ENCODE data around the gene IKZF5.

The IKZF5 gene

DNA sequence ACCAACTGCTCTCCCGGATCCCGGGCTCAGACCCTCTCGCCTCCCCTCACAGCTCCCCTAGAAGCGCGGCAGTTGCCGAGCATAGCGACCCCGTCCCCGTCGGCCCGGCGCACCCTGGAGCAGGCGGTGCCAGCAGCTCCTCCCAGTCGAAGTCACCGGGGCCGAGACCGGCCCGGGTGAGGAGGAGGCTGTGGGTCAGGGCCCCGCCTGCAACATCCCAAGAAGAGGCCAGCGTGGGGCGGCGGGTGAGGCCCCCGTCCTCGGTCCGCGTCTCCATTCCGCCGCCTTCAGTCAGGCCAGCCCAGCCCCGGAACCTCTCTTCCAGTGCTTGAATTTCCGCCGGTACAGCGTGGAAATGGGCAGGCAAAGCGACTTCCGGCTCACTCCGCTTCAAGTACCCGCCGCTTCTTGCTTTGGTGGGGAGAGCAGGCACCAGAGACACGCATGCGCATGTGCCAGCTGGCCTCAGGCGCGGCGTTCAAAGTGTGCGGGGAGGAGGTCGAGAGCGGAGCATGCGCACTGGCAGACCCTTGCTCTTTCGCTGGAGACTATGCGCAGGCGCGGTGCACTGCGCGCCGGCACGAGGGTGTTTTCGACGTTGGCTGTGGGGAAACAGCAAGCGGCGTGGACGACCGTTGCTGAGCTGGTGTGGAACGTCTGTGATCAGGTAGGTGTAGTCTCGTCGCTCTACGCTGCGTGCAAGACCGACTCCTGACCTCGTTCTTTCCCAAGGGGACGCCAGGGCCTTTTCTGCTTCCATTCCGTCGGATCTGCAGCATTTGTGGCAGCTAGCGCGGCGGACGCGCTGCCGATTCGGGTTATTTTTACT, 54.5 kb downstream of the IKZF5 start, which contains the start of gene C10orf88:
C10orf88 (minus strand) TSS at position 326 of the 829 bp plus-strand sequence; CDS start at position 277, 49 bp downstream.
- ATAC-seq (replicated peaks) = peak; percentile 96
- peak within 1 kb of the TSS; percentile 78 to 92 for H3K4me3 Mint-ChIP-seq
- peak; percentile 91 to 94 (median 93) for DNase-seq
- no peaks in the 10 kb centered on the region for H3K27me3 Mint-ChIP-seq
- peaks cover 0 to 3% of the 10 kb centered on the region in 2 donors for H3K9me3 Mint-ChIP-seq
- H3K4me1 Mint-ChIP-seq (ENCODE audit: low read depth in 2 of 2) = peaks cover 20 to 28% of the 10 kb centered on the region in 2 donors
- peak within 1 kb of the TSS; percentile 70 to 95 for H3K27ac Mint-ChIP-seq
- peaks cover 6% of the 10 kb centered on the region for H3K36me3 Mint-ChIP-seq (ENCODE audit: insufficient read depth)

DNA sequence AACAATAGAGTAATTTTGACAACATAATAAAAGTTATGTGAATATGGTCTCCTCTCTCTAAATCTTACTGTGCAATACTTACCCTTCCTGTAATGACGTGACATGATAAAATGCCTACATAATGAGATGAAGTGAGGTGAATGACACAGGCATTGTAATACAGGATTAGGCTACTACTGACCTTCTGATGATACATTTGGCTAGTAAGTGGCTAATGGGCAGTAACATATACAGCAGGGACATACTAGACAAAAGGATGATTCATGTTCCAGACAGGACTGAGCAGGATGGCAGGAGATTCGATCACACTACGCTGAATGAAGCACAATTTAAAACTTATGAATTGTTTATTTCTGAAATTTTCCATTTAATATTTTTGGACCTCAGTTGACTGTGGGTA, 59.3 kb downstream of the IKZF5 start:
- Mint-ChIP-seq H3K27me3 (no peaks in the 10 kb centered on the region), H3K4me3 (no peak overlapping the region), H3K36me3 (ENCODE audit: insufficient read depth) (peaks cover 9% of the 10 kb centered on the region), H3K9me3 (peaks cover 0 to 2% of the 10 kb centered on the region in 2 donors), H3K4me1 (ENCODE audit: low read depth in 2 of 2) (peaks cover 19 to 30% of the 10 kb centered on the region in 2 donors), H3K27ac (no peak overlapping the region)
- ATAC-seq (replicated peaks) (no peak), DNase-seq (no peak)

Measured in effector memory CD8-positive, alpha-beta T cell (primary cell).